MM.1S (cell line): ENCODE data around the gene MTG1.
"Not testable (repeated sequence)": the region's sequence is repeated elsewhere in the genome, so short reads cannot be mapped to it uniquely, and the experiment has no call there.

ENCODE experiments used
- DNase-seq: peaks from one replicate; pipeline ENCODE4 v3.0.0-alpha.2; 2015
- H2AFZ ChIP-seq: fragments of 300-600 bp; sonication (generic); 2 replicates; pipeline ENCODE4 v1.6.0; 2016; ENCODE audit warnings: antibody characterized with exemption, low read length
- H3F3A ChIP-seq: fragments of 300-600 bp; sonication (generic); 2 replicates; pipeline ENCODE4 v1.6.1; 2016; ENCODE audit warnings: mild to moderate bottlenecking, antibody characterized with exemption, low read length, moderate library complexity, mixed read lengths; ENCODE audit not compliant: insufficient read depth
- H3K27ac ChIP-seq: fragments of 300-600 bp; sonication (generic); 2 replicates; pipeline ENCODE4 v1.5.1; 2016; ENCODE audit warnings: mild to moderate bottlenecking, low read length
- H3K27me3 ChIP-seq: fragments of 300-600 bp; sonication (generic); replicated peaks from 2 replicates; pipeline ENCODE4 v1.6.0; 2016; ENCODE audit warnings: low read length; ENCODE audit not compliant: insufficient read depth
- H3K36me3 ChIP-seq: fragments of 300-600 bp; sonication (generic); replicated peaks from 2 replicates; pipeline ENCODE4 v1.6.1; 2016; ENCODE audit warnings: mild to moderate bottlenecking, low read length, mixed read lengths; ENCODE audit not compliant: insufficient read depth
- H3K4me1 ChIP-seq: fragments of 300-600 bp; sonication (generic); 2 replicates; pipeline ENCODE4 v1.6.1; 2016; ENCODE audit warnings: low read length, mixed read lengths
- H3K4me2 ChIP-seq: fragments of 300-600 bp; sonication (generic); 2 replicates; pipeline ENCODE4 v1.6.0; 2016; ENCODE audit warnings: low read depth, low read length
- H3K4me3 ChIP-seq: fragments of 300-600 bp; sonication (generic); 2 replicates; pipeline ENCODE4 v1.5.1; 2016; ENCODE audit warnings: low read length, mixed read lengths
- H3K79me2 ChIP-seq: fragments of 300-600 bp; sonication (generic); 2 replicates; pipeline ENCODE4 v1.6.1; 2016; ENCODE audit warnings: mixed run types, low read length, mixed read lengths
- H3K9ac ChIP-seq: fragments of 300-600 bp; sonication (generic); 2 replicates; pipeline ENCODE4 v1.6.1; 2016; ENCODE audit warnings: low read length, mixed read lengths
- H3K9me2 ChIP-seq: fragments of 300-600 bp; sonication (generic); replicated peaks from 2 replicates; pipeline ENCODE4 v1.6.1; 2016; ENCODE audit warnings: mild to moderate bottlenecking, low read length, mixed read lengths; ENCODE audit not compliant: insufficient read depth
- H3K9me3 ChIP-seq: fragments of 300-600 bp; sonication (generic); replicated peaks from 2 replicates; pipeline ENCODE4 v1.6.1; 2016; ENCODE audit warnings: mild to moderate bottlenecking, low read length, mixed read lengths; ENCODE audit not compliant: insufficient read depth
- H4K20me1 ChIP-seq: fragments of 300-600 bp; sonication (generic); 2 replicates; pipeline ENCODE4 v1.6.1; 2016; ENCODE audit warnings: mild to moderate bottlenecking, low read length, moderate library complexity, mixed read lengths; ENCODE audit not compliant: insufficient read depth
- EZH2 ChIP-seq: fragments of 300-600 bp; sonication (generic); optimal IDR thresholded peaks from 2 replicates; pipeline ENCODE3; 2017; ENCODE audit warnings: low read depth, mild to moderate bottlenecking, antibody characterized with exemption, low read length, mixed read lengths
- EZH2phosphoT487 ChIP-seq: fragments of 300-600 bp; sonication (generic); IDR thresholded peaks from 2 replicates; pipeline ENCODE4 v1.6.1; 2018; ENCODE audit warnings: antibody characterized with exemption, low read length
- TF ChIP-seq, protein P1 (sequence below): fragments of 300-600 bp; sonication (generic); IDR thresholded peaks from 2 replicates; pipeline ENCODE4 v1.5.1; 2016; ENCODE audit warnings: antibody characterized with exemption, low read length, mixed read lengths

The MTG1 gene

GRCh38 chr10:133438711-133439273 lies 44.8 kb downstream of the MTG1 start:
- H4K20me1 ChIP-seq: no peaks in the 10 kb centered on the region
- no peak overlapping the region for H3K9ac ChIP-seq
- H3K27ac ChIP-seq: no peak overlapping the region
- no peaks in the 10 kb centered on the region for H3K9me2 ChIP-seq
- no peaks in the 10 kb centered on the region for H3K9me3 ChIP-seq
- no peaks in the 10 kb centered on the region for H3K4me1 ChIP-seq
- no peaks in the 10 kb centered on the region for H3K79me2 ChIP-seq
- H3F3A ChIP-seq: no peaks in the 10 kb centered on the region
- DNase-seq: peak; percentile 51
- H3K4me3 ChIP-seq: no peak overlapping the region
- no peaks in the 10 kb centered on the region for H3K36me3 ChIP-seq
- H2AFZ ChIP-seq: no peak overlapping the region
- no peak overlapping the region for H3K4me2 ChIP-seq
- no peak for TF ChIP-seq EZH2phosphoT487
- TF ChIP-seq, protein P1, sequence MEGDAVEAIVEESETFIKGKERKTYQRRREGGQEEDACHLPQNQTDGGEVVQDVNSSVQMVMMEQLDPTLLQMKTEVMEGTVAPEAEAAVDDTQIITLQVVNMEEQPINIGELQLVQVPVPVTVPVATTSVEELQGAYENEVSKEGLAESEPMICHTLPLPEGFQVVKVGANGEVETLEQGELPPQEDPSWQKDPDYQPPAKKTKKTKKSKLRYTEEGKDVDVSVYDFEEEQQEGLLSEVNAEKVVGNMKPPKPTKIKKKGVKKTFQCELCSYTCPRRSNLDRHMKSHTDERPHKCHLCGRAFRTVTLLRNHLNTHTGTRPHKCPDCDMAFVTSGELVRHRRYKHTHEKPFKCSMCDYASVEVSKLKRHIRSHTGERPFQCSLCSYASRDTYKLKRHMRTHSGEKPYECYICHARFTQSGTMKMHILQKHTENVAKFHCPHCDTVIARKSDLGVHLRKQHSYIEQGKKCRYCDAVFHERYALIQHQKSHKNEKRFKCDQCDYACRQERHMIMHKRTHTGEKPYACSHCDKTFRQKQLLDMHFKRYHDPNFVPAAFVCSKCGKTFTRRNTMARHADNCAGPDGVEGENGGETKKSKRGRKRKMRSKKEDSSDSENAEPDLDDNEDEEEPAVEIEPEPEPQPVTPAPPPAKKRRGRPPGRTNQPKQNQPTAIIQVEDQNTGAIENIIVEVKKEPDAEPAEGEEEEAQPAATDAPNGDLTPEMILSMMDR: peak; percentile 51
- no peaks in the 10 kb centered on the region for H3K27me3 ChIP-seq

DNA sequence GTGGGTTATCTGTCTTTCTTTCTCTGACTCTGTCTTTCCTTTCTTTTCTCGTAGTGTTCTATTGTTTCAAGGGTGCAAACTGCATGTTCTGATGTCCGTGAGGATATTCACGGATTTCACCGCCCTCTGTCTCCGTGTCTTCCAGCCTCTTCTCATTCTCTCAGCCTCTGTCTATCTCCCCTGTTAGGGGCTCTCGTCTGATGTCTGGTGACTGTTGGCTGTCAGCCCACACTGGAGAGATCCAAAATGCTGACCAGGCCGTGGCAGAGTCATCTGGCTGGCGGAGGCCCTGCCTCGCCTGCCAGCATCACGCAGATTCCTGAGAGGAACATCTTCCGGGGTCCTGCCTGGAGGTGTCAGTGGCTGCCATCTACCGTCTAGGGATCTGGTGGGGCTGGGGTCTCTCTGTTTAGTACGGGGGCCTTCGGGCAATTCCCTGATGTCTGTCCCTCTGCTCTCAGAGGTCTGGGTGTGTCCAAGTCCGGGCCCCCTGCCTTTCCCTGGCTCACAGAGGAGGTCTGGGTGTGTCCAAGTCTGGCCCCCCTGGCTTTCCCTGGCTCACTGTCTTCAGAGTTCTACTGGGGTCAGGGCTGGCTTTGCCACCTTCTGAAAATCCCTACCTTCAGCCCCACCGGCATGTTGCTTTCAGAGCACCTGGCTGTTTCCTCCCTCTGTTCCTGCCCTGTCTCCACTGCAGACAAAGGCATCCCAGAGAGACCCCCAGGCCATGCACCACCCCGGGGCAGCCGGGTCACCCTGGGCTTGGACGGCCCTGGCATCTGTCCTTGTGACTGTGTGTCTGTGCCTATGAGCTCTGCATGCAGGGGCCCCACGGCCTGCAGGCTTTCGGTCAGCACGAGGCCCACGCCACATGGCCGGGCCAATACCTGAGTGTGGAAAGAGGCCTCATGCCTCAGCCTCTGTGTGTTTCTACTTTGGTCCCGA lies 45.8 kb downstream of the MTG1 start:
- Histone ChIP-seq H3F3A (no peaks in the 10 kb centered on the region), H3K4me3 (no peak overlapping the region), H3K9me3 (no peaks in the 10 kb centered on the region), H3K79me2 (no peaks in the 10 kb centered on the region), H3K36me3 (no peaks in the 10 kb centered on the region), H3K27me3 (no peaks in the 10 kb centered on the region), H3K4me2 (no peak overlapping the region), H3K9me2 (no peaks in the 10 kb centered on the region), H3K27ac (no peak overlapping the region), H3K4me1 (no peaks in the 10 kb centered on the region), H3K9ac (no peak overlapping the region), H4K20me1 (no peaks in the 10 kb centered on the region), H2AFZ (no peak overlapping the region)
- no peak for DNase-seq
- TF ChIP-seq, protein P1: no peak
- TF ChIP-seq EZH2 (no peak), EZH2phosphoT487 (no peak)

GRCh38 chr10:133440633-133441285 lies 46.8 kb downstream of the MTG1 start:
- no peaks in the 10 kb centered on the region for H3K36me3 ChIP-seq
- no peaks in the 10 kb centered on the region for H3K4me1 ChIP-seq
- no peaks in the 10 kb centered on the region for H3F3A ChIP-seq
- no peak overlapping the region for H3K4me2 ChIP-seq
- H3K27me3 ChIP-seq: no peaks in the 10 kb centered on the region
- no peak overlapping the region for H3K27ac ChIP-seq
- H3K9me3 ChIP-seq: no peaks in the 10 kb centered on the region
- TF ChIP-seq, protein P1: no peak
- TF ChIP-seq EZH2phosphoT487 (no peak), EZH2 (no peak)
- no peaks in the 10 kb centered on the region for H3K79me2 ChIP-seq
- H3K9ac ChIP-seq: no peak overlapping the region
- H2AFZ ChIP-seq: no peak overlapping the region
- DNase-seq: no peak
- no peaks in the 10 kb centered on the region for H4K20me1 ChIP-seq
- no peak overlapping the region for H3K4me3 ChIP-seq
- H3K9me2 ChIP-seq: no peaks in the 10 kb centered on the region

DNA sequence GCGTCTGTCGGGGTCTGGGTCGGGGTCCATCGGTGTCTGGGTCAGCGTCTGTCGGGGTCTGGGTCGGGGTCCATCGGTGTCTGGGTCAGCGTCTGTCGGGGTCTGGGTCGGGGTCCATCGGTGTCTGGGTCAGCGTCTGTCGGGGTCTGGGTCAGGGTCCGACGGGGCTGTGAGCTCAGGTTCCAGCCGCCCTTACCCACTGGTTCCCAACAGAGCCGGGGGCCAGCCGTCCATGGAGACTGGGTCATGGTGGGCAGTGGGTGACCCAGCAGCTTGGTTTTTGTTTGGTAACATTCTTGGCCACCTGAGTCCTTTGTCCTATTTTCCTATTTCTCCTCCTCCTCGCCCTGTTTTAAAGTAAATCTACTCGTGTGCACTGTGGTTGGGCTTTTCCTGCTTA lies 47.4 kb downstream of the MTG1 start:
- H2AFZ ChIP-seq, H3K9me3 ChIP-seq, H3K4me2 ChIP-seq, H3K79me2 ChIP-seq, H3K36me3 ChIP-seq, H3F3A ChIP-seq, H3K27ac ChIP-seq, H3K9me2 ChIP-seq, H3K9ac ChIP-seq, H3K27me3 ChIP-seq, H3K4me1 ChIP-seq, H3K4me3 ChIP-seq, H4K20me1 ChIP-seq, DNase-seq: not testable (repeated sequence)
